ENCODE measurements around the gene IMMT.

DNA sequence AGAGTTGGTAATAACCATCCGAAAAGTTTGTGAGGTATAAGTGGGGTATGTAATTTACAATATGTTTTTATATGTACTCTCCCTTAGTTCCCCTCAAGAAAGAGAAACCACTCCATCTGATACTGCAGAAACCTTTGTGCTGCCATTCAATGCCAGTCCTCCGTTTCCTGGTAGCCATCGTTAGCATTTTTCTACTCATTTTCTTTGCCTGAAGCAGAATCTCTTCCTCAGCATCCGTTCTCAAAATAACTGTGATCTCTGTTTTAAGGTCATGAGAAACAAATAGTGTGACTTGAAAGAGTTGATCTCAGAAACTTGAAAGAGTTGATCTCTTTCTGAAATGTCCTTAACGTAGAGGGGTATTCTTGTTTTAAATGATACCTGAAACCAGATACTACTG, 88.2 kb downstream of the IMMT start:
- TF ChIP-seq, protein P1, sequence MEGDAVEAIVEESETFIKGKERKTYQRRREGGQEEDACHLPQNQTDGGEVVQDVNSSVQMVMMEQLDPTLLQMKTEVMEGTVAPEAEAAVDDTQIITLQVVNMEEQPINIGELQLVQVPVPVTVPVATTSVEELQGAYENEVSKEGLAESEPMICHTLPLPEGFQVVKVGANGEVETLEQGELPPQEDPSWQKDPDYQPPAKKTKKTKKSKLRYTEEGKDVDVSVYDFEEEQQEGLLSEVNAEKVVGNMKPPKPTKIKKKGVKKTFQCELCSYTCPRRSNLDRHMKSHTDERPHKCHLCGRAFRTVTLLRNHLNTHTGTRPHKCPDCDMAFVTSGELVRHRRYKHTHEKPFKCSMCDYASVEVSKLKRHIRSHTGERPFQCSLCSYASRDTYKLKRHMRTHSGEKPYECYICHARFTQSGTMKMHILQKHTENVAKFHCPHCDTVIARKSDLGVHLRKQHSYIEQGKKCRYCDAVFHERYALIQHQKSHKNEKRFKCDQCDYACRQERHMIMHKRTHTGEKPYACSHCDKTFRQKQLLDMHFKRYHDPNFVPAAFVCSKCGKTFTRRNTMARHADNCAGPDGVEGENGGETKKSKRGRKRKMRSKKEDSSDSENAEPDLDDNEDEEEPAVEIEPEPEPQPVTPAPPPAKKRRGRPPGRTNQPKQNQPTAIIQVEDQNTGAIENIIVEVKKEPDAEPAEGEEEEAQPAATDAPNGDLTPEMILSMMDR (conservative IDR thresholded peaks at IDR 0.05; ENCODE audit: low read depth, low read length), result no peak
- no peak for TF ChIP-seq EZH2 (IDR thresholded peaks at IDR 0.05; ENCODE audit: borderline replicate concordance, low read depth, low read length, poor library complexity, severe bottlenecking)

Data from A673 (cell line).